ENCODE measurements around the gene EFCAB6. TPM values are rescaled to one million over a fixed set of nuclear protein-coding genes. Genes with fewer than 3 reads are reported as not detected.

Gene EFCAB6
- total and polyA plus RNA-seq, 9 of the 15 experiments (the other 6 are each of a cell fraction or from before 2014, with no cell fraction given) = 0.06 TPM; not detected in 8

- no peaks in the 10 kb centered on the region; a peak in 1 of 5 replicates for H3K4me1 ChIP-seq (replicated peaks in 1 of 2; ENCODE audit: control insufficient read depth in 2 of 2, insufficient read depth in 2 of 2, low read length in 2 of 2)
- intact Hi-C loops (cut with micrococcal nuclease) (no loop called here), in situ Hi-C loops (cut with MboI) (no loop called here)
- no peak for DNase-seq (ENCODE audit: extremely low read depth in 1 of 4, low spot score in 3 of 4)
- ATAC-seq = no peak
- ChIA-PET CTCF (ENCODE audit: low intra/inter-chr PET ratio) (no interaction called here), POLR2A (no interaction called here)
- H3K79me2 ChIP-seq (ENCODE audit: control insufficient read depth, insufficient read depth, low read length) = no peaks in the 10 kb centered on the region
- no peak overlapping the region for H3K4me3 ChIP-seq
- no TSS peak for BruUV-seq (replicated peaks)
- peaks cover 5% of the 10 kb centered on the region; the same call in 1 of the 2 replicates for H4K20me1 ChIP-seq (replicated peaks; ENCODE audit: control insufficient read depth, insufficient read depth, low read length)
- H3K9me1 ChIP-seq (ENCODE audit: control insufficient read depth, insufficient read depth, low read length) = no peaks in the 10 kb centered on the region
- no peaks in the 10 kb centered on the region for H3K36me3 ChIP-seq (ENCODE audit: control insufficient read depth, insufficient read depth, low read length)
- no peaks in the 10 kb centered on the region for H3K9me3 ChIP-seq (replicated peaks; ENCODE audit: control insufficient read depth, insufficient read depth, low read depth, low read length)
- 11% methylated on average over 15 of the region's 17 CpGs for WGBS (ENCODE audit: insufficient coverage, low coverage, missing lambda C conversion rate)
- peaks cover 10 to 78% of the 10 kb centered on the region in 2 experiments; a peak in 3 of 5 replicates for H3K27me3 ChIP-seq (ENCODE audit: control insufficient read depth in 2 of 2, insufficient read depth in 2 of 2, low read length in 2 of 2)
- H2AFZ ChIP-seq (ENCODE audit: low read depth, low read length) = no peak overlapping the region
- no peak overlapping the region for H3K9ac ChIP-seq (ENCODE audit: insufficient read depth in 1 of 2, low read depth in 2 of 2, low read length in 2 of 2)
- no peak for FAIRE-seq
- H3K27ac ChIP-seq (ENCODE audit: extremely low read depth, low read depth, low read length) = no peak overlapping the region
- no peak overlapping the region for H3K4me2 ChIP-seq (ENCODE audit: insufficient read depth, low read length)
- no peak for TF ChIP-seq ZNF592 (IDR thresholded peaks at IDR 0.05)
- no peak for TF ChIP-seq NELFE (IDR thresholded peaks at IDR 0.05; ENCODE audit: insufficient read depth, insufficient read length)
- no peak for TF ChIP-seq MIER1 (IDR thresholded peaks at IDR 0.05; ENCODE audit: low read depth)
- no peak for TF ChIP-seq COPS2 (conservative IDR thresholded peaks at IDR 0.05)
- no peak for TF ChIP-seq CREBBP (IDR thresholded peaks at IDR 0.05; ENCODE audit: low read depth, low read length)
- TF ChIP-seq MXD1 (CRISPR knock-in tag; IDR thresholded peaks at IDR 0.05; ENCODE audit: borderline replicate concordance, poor library complexity, severe bottlenecking) = no peak
- TF ChIP-seq ELK1 (CRISPR knock-in tag; IDR thresholded peaks at IDR 0.05) = no peak
- no peak for TF ChIP-seq RBM34 (IDR thresholded peaks at IDR 0.05; ENCODE audit: borderline replicate concordance, insufficient read depth, low read length)
- TF ChIP-seq SUPT5H (IDR thresholded peaks at IDR 0.05) = no peak
- TF ChIP-seq ZNF444 (CRISPR knock-in tag; IDR thresholded peaks at IDR 0.05) = no peak
- TF ChIP-seq ZNF445 (CRISPR knock-in tag; IDR thresholded peaks at IDR 0.05; ENCODE audit: low read depth) = no peak
- no peak for TF ChIP-seq RCOR1 (IDR thresholded peaks at IDR 0.05; ENCODE audit: borderline replicate concordance in 1 of 2, low read depth in 2 of 2, low read length in 2 of 2)
Observed at GRCh38 chr22:43823911-43824665, 12.0 kb upstream of the EFCAB6 start.

Measured in K562 (cell line).